Astrocyte (in vitro differentiated cells and primary cell): Measurements from ENCODE around the gene GPC3. TPM values are rescaled to one million over a fixed set of nuclear protein-coding genes. Genes with fewer than 3 reads are reported as not detected.
A peak's percentile ranks its signal among the peaks of the same experiment; 100 is the strongest.

Experiments
- DNase-seq: peaks from one replicate; pipeline ENCODE4 v3.0.0-alpha.2; 2010; ENCODE audit warnings: low read depth
- FAIRE-seq: peaks from 2 replicates; lab custom pipeline; 2011; peaks lifted over from hg19 to GRCh38; lab: Jason Lieb, UNC
- H2AFZ ChIP-seq: 2 replicates; pipeline ENCODE4 v1.6.0; 2012; ENCODE audit warnings: low read depth, low read length, inconsistent platforms
- H3K27ac ChIP-seq: 2 replicates; pipeline ENCODE4 v1.5.1; 2011; ENCODE audit warnings: low read depth, low read length, inconsistent platforms
- H3K27me3 ChIP-seq: 2 replicates; pipeline ENCODE4 v1.6.0; 2011; ENCODE audit warnings: low read length, inconsistent platforms; ENCODE audit not compliant: insufficient read depth
- H3K36me3 ChIP-seq: 2 replicates; pipeline ENCODE4 v1.5.1; 2011; ENCODE audit warnings: low read length, inconsistent platforms; ENCODE audit not compliant: insufficient read depth
- H3K4me1 ChIP-seq: 2 replicates; pipeline ENCODE4 v1.5.1; 2011; ENCODE audit warnings: low read length, inconsistent platforms; ENCODE audit not compliant: insufficient read depth
- H3K4me2 ChIP-seq: 2 replicates; pipeline ENCODE4 v1.6.0; 2012; ENCODE audit warnings: low read length, inconsistent platforms
- H3K4me3 ChIP-seq: 2 replicates; pipeline ENCODE4 v1.5.1; 2011; ENCODE audit warnings: low read depth, mild to moderate bottlenecking, low read length, inconsistent platforms; ENCODE audit not compliant: insufficient read depth
- H3K79me2 ChIP-seq: 2 replicates; pipeline ENCODE4 v1.6.0; 2012; ENCODE audit warnings: mild to moderate bottlenecking, low read length, inconsistent platforms; ENCODE audit not compliant: insufficient read depth
- H3K9ac ChIP-seq: 2 replicates; pipeline ENCODE4 v1.6.0; 2012; ENCODE audit warnings: mild to moderate bottlenecking, low read length, inconsistent platforms
- H3K9me3 ChIP-seq: 2 replicates; pipeline ENCODE4 v1.5.1; 2012; ENCODE audit warnings: low read depth, mild to moderate bottlenecking, low read length, inconsistent platforms; ENCODE audit not compliant: insufficient read depth
- H4K20me1 ChIP-seq: 2 replicates; pipeline ENCODE4 v1.6.0; 2012; ENCODE audit warnings: low read length, inconsistent platforms; ENCODE audit not compliant: insufficient read depth
- H3K27ac Mint-ChIP-seq: one replicate; pipeline ENCODE4 v1.8.0; 2021; ENCODE audit warnings: mild to moderate bottlenecking, mixed read lengths; ENCODE audit not compliant: unreplicated experiment
- H3K27me3 Mint-ChIP-seq: one replicate; pipeline ENCODE4 v1.8.0; 2021; ENCODE audit warnings: low read depth, mixed read lengths; ENCODE audit not compliant: unreplicated experiment
- H3K36me3 Mint-ChIP-seq: one replicate; pipeline ENCODE4 v1.8.0; 2021; ENCODE audit warnings: low read depth, mixed read lengths; ENCODE audit not compliant: unreplicated experiment
- H3K4me1 Mint-ChIP-seq: one replicate; pipeline ENCODE4 v1.8.0; 2021; ENCODE audit warnings: low read depth, mixed read lengths; ENCODE audit not compliant: unreplicated experiment
- H3K4me3 Mint-ChIP-seq: one replicate; pipeline ENCODE4 v1.8.0; 2021; ENCODE audit warnings: mild to moderate bottlenecking, moderate library complexity, mixed read lengths; ENCODE audit not compliant: unreplicated experiment
- H3K9me3 Mint-ChIP-seq: one replicate; pipeline ENCODE4 v1.8.0; 2021; ENCODE audit warnings: mild to moderate bottlenecking, mixed read lengths; ENCODE audit not compliant: unreplicated experiment
- EZH2 ChIP-seq: IDR thresholded peaks from 2 replicates; pipeline ENCODE4 v1.6.1; 2012; ENCODE audit warnings: mild to moderate bottlenecking, low read length, inconsistent platforms; ENCODE audit not compliant: insufficient read depth
- total RNA-seq: library from RNA; stranded (reverse); gene quantifications from 2 replicates; pipeline ENCODE4 v1.2.1, GENCODE V29; 2021
- TF ChIP-seq, protein P1 (sequence below): IDR thresholded peaks from 2 replicates; pipeline ENCODE4 v1.5.1; 2011; ENCODE audit warnings: low read depth, mild to moderate bottlenecking, inconsistent platforms, low read length, moderate library complexity; ENCODE audit not compliant: insufficient read depth

Gene GPC3
- total RNA-seq, 1 donor from 2014 or later: 8.2 TPM

DNA sequence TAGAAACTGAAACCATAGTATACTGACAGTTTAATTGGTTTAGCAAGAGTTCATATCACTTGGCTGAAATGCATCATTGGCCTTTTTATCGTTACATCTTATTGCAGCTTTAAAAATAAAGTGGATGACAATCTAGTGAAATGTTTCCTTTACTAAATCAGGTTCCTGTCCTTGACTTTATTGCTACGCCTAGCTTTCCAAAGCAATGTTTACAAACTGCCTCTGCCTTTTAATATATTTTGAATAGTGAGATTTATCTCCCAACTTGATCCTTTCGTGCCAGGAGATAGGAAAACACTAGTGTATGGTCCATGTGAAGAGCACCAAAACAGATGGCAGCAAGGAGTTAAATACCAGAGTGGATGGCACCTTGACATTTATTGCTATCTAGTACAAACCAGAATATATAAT, 67.0 kb downstream of the GPC3 start:
- Histone ChIP-seq H3K4me3 (no peak overlapping the region), H4K20me1 (no peaks in the 10 kb centered on the region), H2AFZ (no peak overlapping the region), H3K27ac (no peak overlapping the region), H3K27me3 (no peaks in the 10 kb centered on the region), H3K9ac (no peak overlapping the region), H3K4me1 (no peaks in the 10 kb centered on the region), H3K4me2 (no peak overlapping the region), H3K36me3 (no peaks in the 10 kb centered on the region), H3K79me2 (no peaks in the 10 kb centered on the region), H3K9me3 (no peaks in the 10 kb centered on the region)
- FAIRE-seq (peak; percentile 83), DNase-seq (no peak)
- Mint-ChIP-seq H3K27ac (no peak overlapping the region), H3K36me3 (no peaks in the 10 kb centered on the region), H3K4me1 (no peaks in the 10 kb centered on the region), H3K27me3 (no peaks in the 10 kb centered on the region), H3K9me3 (no peaks in the 10 kb centered on the region), H3K4me3 (no peak overlapping the region)
- TF ChIP-seq, protein P1, sequence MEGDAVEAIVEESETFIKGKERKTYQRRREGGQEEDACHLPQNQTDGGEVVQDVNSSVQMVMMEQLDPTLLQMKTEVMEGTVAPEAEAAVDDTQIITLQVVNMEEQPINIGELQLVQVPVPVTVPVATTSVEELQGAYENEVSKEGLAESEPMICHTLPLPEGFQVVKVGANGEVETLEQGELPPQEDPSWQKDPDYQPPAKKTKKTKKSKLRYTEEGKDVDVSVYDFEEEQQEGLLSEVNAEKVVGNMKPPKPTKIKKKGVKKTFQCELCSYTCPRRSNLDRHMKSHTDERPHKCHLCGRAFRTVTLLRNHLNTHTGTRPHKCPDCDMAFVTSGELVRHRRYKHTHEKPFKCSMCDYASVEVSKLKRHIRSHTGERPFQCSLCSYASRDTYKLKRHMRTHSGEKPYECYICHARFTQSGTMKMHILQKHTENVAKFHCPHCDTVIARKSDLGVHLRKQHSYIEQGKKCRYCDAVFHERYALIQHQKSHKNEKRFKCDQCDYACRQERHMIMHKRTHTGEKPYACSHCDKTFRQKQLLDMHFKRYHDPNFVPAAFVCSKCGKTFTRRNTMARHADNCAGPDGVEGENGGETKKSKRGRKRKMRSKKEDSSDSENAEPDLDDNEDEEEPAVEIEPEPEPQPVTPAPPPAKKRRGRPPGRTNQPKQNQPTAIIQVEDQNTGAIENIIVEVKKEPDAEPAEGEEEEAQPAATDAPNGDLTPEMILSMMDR: no peak
- TF ChIP-seq EZH2: no peak

DNA sequence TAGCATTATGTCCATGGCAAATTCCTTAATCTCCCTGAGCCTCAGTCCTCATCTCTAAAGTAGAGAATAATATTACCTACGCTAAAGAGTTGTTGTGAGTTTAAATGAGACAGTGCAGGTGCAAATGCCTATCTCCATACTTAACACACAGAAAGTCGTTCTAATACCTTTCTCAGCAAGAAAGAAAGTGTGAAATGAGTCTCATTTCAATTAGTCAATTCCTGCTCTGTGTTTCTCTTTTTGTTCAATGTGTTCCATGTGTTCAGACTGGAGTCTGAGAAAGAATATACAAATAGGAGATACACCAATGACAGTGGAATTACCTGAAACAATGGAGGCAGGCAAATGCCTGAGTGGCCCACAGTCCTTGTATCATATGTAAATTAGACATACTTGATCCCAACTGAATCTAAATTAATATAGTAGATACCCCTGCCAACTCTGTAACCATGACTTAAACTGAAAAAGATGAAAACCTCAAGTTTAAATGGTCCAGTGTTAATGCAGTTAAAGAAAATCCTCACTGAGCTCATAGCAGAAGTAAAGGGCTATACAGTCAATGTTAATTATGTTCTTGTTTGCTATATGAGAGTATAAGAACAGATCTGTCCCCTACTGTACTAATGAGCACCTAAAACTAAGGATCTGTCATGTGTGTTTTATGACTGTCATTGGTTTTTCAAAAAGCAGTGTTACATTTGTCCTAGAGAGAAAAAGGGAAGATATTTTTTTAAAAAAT, 68.2 kb downstream of the GPC3 start:
- H3K27me3 ChIP-seq: no peaks in the 10 kb centered on the region
- H2AFZ ChIP-seq: no peak overlapping the region
- H3K4me1 Mint-ChIP-seq: no peaks in the 10 kb centered on the region
- H3K36me3 Mint-ChIP-seq: no peaks in the 10 kb centered on the region
- H3K4me1 ChIP-seq: no peaks in the 10 kb centered on the region
- H3K27me3 Mint-ChIP-seq: no peaks in the 10 kb centered on the region
- no peaks in the 10 kb centered on the region for H3K9me3 ChIP-seq
- TF ChIP-seq, protein P1: no peak
- no peak for TF ChIP-seq EZH2
- no peak overlapping the region for H3K27ac Mint-ChIP-seq
- H3K9ac ChIP-seq: no peak overlapping the region
- H3K4me2 ChIP-seq: no peak overlapping the region
- no peak for DNase-seq
- no peaks in the 10 kb centered on the region for H3K79me2 ChIP-seq
- no peaks in the 10 kb centered on the region for H3K9me3 Mint-ChIP-seq
- peak; percentile 71 for FAIRE-seq
- no peaks in the 10 kb centered on the region for H3K36me3 ChIP-seq
- H4K20me1 ChIP-seq: no peaks in the 10 kb centered on the region
- no peak overlapping the region for H3K4me3 Mint-ChIP-seq
- no peak overlapping the region for H3K27ac ChIP-seq
- no peak overlapping the region for H3K4me3 ChIP-seq
